HL-60/S4 treated with phorbol 12-myristate 13-acetate at 8.2 ng/mL for 4 days and 3 days (cell line): ENCODE data around the gene UFD1.

Experiments used
- in situ Hi-C: fragments of 300-500 bp; cut with MboI; formaldehyde crosslinking; loops from 2 replicates; pipeline ENCODE4 v1.15.0; 2022; ENCODE audit warnings: low sequenced_read_pairs

Gene UFD1

GRCh38 chr22:19402642-19403191, 76.3 kb downstream of the UFD1 start:
- in situ Hi-C loops, result no loop called here

GRCh38 chr22:19401483-19401882, 77.5 kb downstream of the UFD1 start:
- in situ Hi-C loops, result no loop called here

DNA sequence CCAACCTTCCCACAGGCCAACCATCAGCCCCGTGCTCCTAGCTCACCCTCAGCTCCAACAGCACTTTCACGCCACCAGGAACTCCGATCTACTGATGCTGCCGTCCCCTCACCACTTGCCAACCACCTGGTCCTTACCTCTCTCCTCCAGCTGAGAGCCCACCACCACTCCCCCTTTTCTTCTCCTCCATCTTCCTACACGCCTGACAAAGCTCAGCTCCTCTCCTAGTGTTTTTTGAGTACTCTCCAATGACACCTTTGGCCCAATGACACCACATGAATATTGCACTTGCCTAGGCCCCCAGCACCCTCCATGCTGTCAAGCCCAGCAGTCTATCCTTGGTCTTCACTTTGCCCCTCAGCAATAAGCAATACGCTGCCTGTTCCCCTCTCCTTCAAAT, 78.1 kb downstream of the UFD1 start:
- in situ Hi-C loops, result no loop called here
